Astrocyte of the spinal cord (primary cell): ENCODE results near the gene TEDC1.

Experiments
- DNase-seq: peaks from one replicate; pipeline ENCODE4 v3.0.0; 2011; ENCODE audit warnings: low read depth, low spot score
- H3K4me3 ChIP-seq: 2 replicates; pipeline ENCODE4 v1.5.1; 2011; ENCODE audit warnings: low read depth, mild to moderate bottlenecking, low read length, moderate library complexity
- in situ Hi-C: cut with HindIII; loops from 2 replicates; pipeline ENCODE4 v1.10.0; 2017; ENCODE audit warnings: low sequenced_read_pairs
- TF ChIP-seq, protein P1 (sequence below): IDR thresholded peaks from 2 replicates; pipeline ENCODE4 v1.5.1; 2012; ENCODE audit warnings: low read depth, mild to moderate bottlenecking, low read length, inconsistent platforms

TEDC1 gene

DNA sequence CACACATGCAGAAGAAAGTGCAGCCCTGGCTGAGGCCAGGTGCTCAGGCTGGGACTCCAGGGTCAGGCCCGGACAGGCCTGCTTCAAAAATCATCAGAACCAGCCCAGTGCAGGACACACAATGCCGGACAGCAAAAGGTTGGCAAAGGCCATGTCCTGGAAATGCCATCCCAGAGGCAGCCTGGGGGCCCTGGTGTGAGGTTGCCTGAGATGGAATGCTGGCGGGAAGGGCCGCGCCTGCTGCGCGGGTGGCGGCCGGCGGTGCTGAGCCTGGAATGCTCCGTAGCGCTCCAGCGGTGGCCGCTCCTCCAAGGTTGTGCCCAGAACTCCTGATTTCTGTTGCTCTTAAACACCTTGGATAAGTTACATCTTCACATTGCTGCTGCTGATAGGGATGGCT is 38.1 kb upstream of the TEDC1 start:
- no peak overlapping the region for H3K4me3 ChIP-seq
- DNase-seq, result no peak
- TF ChIP-seq, protein P1, sequence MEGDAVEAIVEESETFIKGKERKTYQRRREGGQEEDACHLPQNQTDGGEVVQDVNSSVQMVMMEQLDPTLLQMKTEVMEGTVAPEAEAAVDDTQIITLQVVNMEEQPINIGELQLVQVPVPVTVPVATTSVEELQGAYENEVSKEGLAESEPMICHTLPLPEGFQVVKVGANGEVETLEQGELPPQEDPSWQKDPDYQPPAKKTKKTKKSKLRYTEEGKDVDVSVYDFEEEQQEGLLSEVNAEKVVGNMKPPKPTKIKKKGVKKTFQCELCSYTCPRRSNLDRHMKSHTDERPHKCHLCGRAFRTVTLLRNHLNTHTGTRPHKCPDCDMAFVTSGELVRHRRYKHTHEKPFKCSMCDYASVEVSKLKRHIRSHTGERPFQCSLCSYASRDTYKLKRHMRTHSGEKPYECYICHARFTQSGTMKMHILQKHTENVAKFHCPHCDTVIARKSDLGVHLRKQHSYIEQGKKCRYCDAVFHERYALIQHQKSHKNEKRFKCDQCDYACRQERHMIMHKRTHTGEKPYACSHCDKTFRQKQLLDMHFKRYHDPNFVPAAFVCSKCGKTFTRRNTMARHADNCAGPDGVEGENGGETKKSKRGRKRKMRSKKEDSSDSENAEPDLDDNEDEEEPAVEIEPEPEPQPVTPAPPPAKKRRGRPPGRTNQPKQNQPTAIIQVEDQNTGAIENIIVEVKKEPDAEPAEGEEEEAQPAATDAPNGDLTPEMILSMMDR, result no peak
- in situ Hi-C loops, result no loop called here

DNA sequence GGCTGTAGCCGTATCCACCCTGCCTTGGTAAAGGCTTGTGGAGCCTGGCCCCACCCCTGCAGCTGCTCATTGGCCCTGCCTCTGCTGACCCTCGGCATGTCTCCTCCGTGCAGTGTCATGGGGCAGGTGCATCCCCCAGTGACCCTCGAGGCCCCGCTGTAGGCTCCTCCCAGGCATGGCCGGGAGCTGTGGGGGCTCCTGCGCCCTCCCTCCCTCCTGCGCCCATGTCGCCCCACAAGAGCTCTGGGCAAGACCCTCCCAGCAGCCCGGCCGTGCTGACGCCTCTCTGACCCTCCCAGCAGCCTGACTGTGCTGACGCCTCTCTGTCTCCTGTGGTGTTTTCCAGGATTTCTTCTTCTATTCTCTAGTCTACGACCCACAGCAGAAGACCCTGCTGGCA is 37.2 kb upstream of the TEDC1 start:
- TF ChIP-seq, protein P1, result no peak
- H3K4me3 ChIP-seq, result no peak overlapping the region
- in situ Hi-C loops, result no loop called here
- no peak for DNase-seq

DNA sequence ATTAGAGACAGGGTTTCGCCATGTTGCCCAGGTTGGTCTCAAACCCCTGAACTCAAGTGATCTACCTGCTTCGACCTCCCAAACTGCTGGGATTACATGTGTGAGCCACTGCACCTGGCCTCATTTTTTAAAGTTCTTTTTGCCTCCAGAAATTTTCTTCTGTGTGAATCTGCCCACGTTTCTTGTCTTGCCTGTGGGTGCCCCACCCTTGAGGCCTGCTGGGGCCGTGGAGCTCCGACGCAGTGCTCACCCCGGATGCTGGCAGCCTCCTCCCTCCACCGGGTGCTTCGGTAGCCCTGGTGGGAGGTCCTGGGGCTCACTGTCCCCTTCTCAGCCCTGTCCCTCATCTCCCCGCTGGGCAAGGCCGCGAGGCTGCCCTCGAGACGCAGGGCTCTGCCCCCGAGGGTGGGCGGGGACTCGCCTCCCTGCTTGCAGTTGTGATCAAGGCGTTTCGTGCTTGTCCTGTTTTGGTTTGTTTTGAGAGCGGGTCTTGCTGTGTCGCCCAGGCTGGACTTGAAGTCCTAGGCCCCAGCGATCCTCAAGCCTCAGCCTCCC is 35.9 kb upstream of the TEDC1 start:
- DNase-seq, result no peak
- no peak overlapping the region for H3K4me3 ChIP-seq
- in situ Hi-C loops, result no loop called here
- TF ChIP-seq, protein P1, result no peak

DNA sequence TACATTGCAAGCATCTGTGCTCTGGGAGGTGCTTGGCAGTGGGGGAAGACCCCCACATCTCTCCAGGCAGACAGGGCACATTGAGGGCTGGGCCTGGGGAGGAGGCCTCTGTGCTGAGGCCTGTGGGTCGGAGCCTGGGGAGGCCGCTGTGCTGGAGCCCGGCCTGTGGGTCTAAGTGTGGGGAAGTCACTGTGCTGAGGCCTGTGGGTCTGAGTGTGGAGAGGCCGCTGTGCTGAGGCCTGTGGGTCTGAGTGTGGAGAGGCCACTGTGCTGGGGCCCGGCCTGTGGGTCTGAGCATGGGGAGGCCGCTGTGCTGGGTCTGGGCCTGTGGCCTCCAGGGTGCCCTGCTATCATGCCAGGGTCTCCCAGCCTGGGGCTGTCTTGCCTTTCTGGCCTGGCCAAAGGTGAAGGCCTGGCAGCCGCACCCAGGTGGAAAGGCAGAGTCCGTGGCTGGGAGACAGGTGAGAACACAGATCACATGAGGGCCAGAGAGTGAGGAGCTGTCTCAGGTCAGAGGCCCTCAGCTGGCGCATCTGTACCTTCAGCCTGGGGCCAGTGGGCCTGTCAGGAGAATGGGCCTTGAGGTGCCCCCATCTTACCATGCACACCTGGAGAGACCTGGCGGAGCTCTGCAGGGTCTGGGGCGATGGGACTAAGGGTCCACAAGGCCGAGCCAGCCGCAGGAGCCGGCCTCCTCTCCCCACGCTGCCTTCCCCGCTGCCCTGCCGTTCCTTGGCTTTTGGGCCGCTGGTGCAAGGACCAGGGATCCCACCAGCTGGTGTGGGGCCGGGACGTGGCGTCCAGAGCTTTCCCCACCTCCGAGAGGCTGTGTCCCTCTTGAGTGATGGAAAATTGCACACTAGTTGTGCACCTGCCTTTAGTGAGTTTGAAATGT is 35.0 kb upstream of the TEDC1 start:
- H3K4me3 ChIP-seq, result no peak overlapping the region
- no peak for DNase-seq
- in situ Hi-C loops, result no loop called here
- TF ChIP-seq, protein P1, result no peak

DNA sequence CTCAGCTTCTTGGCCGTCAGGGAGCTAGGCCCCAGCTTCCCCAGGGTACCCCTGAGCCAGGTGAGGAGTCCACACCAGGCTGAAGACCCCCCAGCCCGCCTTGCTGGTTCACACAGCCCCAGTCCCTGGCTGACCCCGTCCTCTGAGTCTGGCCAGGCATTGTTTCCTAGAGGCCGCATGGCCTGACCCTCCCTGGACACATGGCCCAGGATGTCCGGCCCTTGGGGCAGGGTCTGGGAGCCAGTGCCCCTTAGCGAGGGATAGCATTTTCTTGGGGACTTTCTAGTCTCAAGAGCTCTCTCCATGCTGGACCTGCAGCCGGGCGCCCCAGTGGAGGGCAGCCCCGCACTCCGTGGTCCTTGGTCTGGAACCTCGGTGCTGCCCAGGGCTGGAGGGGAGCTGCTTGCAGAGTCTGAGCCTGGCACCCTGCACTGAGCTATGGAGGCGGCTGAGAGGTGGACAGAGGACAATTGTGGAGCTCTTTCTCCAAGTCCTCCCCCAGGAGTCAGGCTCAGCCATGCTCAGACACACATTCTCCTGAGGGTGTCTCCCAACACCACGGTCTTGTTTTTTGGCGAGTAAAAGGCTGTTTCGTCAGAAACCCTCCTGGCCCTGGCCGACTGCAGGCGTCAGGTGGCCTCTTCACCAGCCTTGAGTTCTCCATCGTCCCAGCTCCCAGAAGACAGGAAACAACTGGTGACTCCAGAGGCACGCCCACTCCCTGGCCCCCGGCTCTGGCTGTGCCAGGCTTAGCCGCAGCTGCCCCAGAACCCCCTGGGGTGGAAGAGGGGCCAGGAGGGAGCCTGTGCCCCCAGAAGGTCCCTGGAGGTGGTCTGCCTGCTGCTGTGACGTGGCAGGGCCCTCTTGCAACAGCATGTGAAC is 34.1 kb upstream of the TEDC1 start:
- TF ChIP-seq, protein P1, result no peak
- no peak overlapping the region for H3K4me3 ChIP-seq
- in situ Hi-C loops, result no loop called here
- no peak for DNase-seq

DNA sequence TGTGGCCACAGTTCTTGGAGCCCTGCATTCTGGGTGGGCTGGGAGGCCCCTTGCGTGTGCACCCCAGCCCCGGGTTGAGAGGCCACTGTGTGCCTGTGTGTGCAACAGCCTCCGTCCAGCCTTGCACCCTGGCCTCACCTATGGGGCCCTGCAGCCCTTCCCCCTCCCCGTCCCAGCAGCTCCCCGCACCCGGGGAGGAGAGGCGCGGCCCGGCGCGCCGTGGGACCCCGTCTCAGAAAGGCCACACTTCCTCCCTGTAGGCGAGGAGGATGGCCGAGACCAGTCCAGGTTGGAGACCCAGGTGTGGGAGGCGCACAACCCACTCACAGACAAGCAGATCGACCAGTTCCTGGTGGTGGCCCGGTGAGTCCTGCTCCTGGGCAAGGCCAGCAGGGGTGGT is 33.0 kb upstream of the TEDC1 start:
- in situ Hi-C loops, result no loop called here
- H3K4me3 ChIP-seq, result no peak overlapping the region
- DNase-seq, result no peak
- TF ChIP-seq, protein P1, result no peak
